Endodermal cell (in vitro differentiated cells): ENCODE results near the gene MYCT1. TPM values are rescaled to one million over a fixed set of nuclear protein-coding genes. Genes with fewer than 3 reads are reported as not detected.

Experiments used
- DNase-seq: peaks from one replicate; pipeline ENCODE4 v3.0.0-alpha.2; 2017
- H3K27ac ChIP-seq: 2 replicates; pipeline ENCODE4 v1.5.1; 2013; ENCODE audit warnings: mild to moderate bottlenecking, low read depth, low read length, moderate library complexity
- H3K27me3 ChIP-seq: 2 replicates; pipeline ENCODE4 v1.6.1; 2013; ENCODE audit warnings: mild to moderate bottlenecking, low read length, moderate library complexity; ENCODE audit not compliant: insufficient read depth, control insufficient read depth, poor library complexity, severe bottlenecking
- H3K36me3 ChIP-seq: 2 replicates; pipeline ENCODE4 v1.7.0; 2013; ENCODE audit warnings: mild to moderate bottlenecking, low read length, moderate library complexity; ENCODE audit not compliant: control insufficient read depth, insufficient read depth
- H3K4me1 ChIP-seq: one replicate; pipeline ENCODE4 v1.7.0; 2013; ENCODE audit warnings: low read length; ENCODE audit not compliant: control insufficient read depth, insufficient read depth
- H3K4me3 ChIP-seq: 2 replicates; pipeline ENCODE4 v1.5.1; 2013; ENCODE audit warnings: mild to moderate bottlenecking, low read length, moderate library complexity
- H3K9ac ChIP-seq: 2 replicates; pipeline ENCODE4 v1.6.1; 2013; ENCODE audit warnings: mild to moderate bottlenecking, low read length, moderate library complexity; ENCODE audit not compliant: poor library complexity, severe bottlenecking; ENCODE audit errors: extremely low read depth
- H3K9me3 ChIP-seq: 2 replicates; pipeline ENCODE4 v1.6.1; 2013; ENCODE audit warnings: mild to moderate bottlenecking, low read length, moderate library complexity; ENCODE audit not compliant: control insufficient read depth
- H3K27ac Mint-ChIP-seq: 2 replicates; pipeline ENCODE4 v1.8.0; 2020; ENCODE audit warnings: mixed read lengths
- H3K27me3 Mint-ChIP-seq: 2 replicates; pipeline ENCODE4 v1.8.0; 2021; ENCODE audit warnings: mild to moderate bottlenecking, mixed read lengths; ENCODE audit not compliant: insufficient read depth
- H3K36me3 Mint-ChIP-seq: 2 replicates; pipeline ENCODE4 v1.8.0; 2020; ENCODE audit warnings: low read depth, mixed read lengths
- H3K4me1 Mint-ChIP-seq: 2 replicates; pipeline ENCODE4 v1.8.0; 2020; ENCODE audit warnings: mixed read lengths
- H3K4me3 Mint-ChIP-seq: 2 replicates; pipeline ENCODE4 v1.8.0; 2020; ENCODE audit warnings: mild to moderate bottlenecking, moderate library complexity, mixed read lengths
- H3K9me3 Mint-ChIP-seq: 2 replicates; pipeline ENCODE4 v1.8.0; 2020; ENCODE audit warnings: mild to moderate bottlenecking, mixed read lengths
- CTCF ChIP-seq: fragments of 200-600 bp; sonication (generic); conservative IDR thresholded peaks from 2 replicates; pipeline ENCODE4 v1.5.0; 2021; ENCODE audit warnings: antibody characterized with exemption, mild to moderate bottlenecking
- WGBS, 2 experiments: methylation state at CpG; one replicate each; pipeline versions ENCODE4 v1.1.5 to v1.1.7; 2013; ENCODE audit warnings: missing lambda C conversion rate in 2 of 2, mixed read lengths in 1 of 2; ENCODE audit not compliant: insufficient coverage in 1 of 2, insufficient read length in 1 of 2; 5-methylcytosine and 5-hydroxymethylcytosine counted together
- total RNA-seq, 2 donors: library from RNA; stranded (reverse); fragmentation: NEBNext Ultra II Directional in 1 of 2; extraction: Animal tissue kit (Norgen Biotek cat#: 25700) in 1 of 2; gene quantifications; 2 replicates in 1 of 2; 3 replicates in 1 of 2; pipeline ENCODE4 v1.2.1, GENCODE V29; 2021

Gene MYCT1
- total RNA-seq, 2 donors from 2014 or later, result 7.9 to 15.9 TPM

DNA sequence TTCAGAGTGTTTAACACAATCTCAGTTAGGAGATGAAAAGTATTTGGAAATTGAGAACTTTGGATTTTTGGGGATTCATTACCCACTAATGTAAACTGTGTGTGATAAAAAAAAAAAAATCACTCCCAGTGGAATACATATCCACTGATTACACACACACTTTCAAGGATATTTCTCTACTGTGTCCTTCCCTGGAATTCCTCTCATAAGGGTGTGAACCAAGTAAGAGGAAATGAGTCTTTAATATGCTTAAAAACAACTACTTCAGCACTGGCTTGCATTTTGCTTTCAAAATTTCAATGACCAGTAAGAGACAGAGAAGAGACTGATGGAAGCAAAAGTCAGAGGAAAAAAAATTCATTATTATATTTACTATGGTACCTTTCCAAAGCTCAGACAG lies 24.5 kb upstream of the MYCT1 start:
- no peak overlapping the region for H3K4me3 ChIP-seq
- H3K9me3 ChIP-seq, result peaks cover 13% of the 10 kb centered on the region
- no peak for TF ChIP-seq CTCF

GRCh38 chr6:152680151-152680550 lies 17.5 kb upstream of the MYCT1 start:
- no peak overlapping the region for H3K4me3 ChIP-seq
- peak overlapping the region; percentile 56 for H3K4me3 Mint-ChIP-seq
- peaks cover 18% of the 10 kb centered on the region for H3K9me3 ChIP-seq
- H3K27ac ChIP-seq, result no peak overlapping the region
- peaks cover 6% of the 10 kb centered on the region for H3K4me1 ChIP-seq
- peaks cover 31% of the 10 kb centered on the region for H3K4me1 Mint-ChIP-seq
- TF ChIP-seq CTCF, result no peak
- H3K36me3 ChIP-seq, result peaks cover 2% of the 10 kb centered on the region
- DNase-seq, result no peak
- peak overlapping the region; percentile 52 for H3K9ac ChIP-seq
- peak overlapping the region; percentile 98 for H3K27ac Mint-ChIP-seq
- H3K27me3 ChIP-seq, result no peaks in the 10 kb centered on the region
- H3K9me3 Mint-ChIP-seq, result peaks cover 13% of the 10 kb centered on the region
- peaks cover 16% of the 10 kb centered on the region for H3K36me3 Mint-ChIP-seq
- 83 to 100% methylated on average over 1 of the region's 1 CpG for WGBS, 2 experiments
- H3K27me3 Mint-ChIP-seq, result no peaks in the 10 kb centered on the region

More for the DNA sequence above, 24.5 kb upstream of the MYCT1 start:
- H3K27me3 Mint-ChIP-seq, result no peaks in the 10 kb centered on the region
- no peak overlapping the region for H3K27ac ChIP-seq
- H3K4me3 Mint-ChIP-seq, result no peak overlapping the region
- no peaks in the 10 kb centered on the region for H3K36me3 ChIP-seq
- H3K4me1 Mint-ChIP-seq, result peaks cover 6% of the 10 kb centered on the region
- no peak overlapping the region for H3K9ac ChIP-seq
- no peak overlapping the region for H3K27ac Mint-ChIP-seq
- H3K9me3 Mint-ChIP-seq, result peaks cover 17% of the 10 kb centered on the region
- H3K36me3 Mint-ChIP-seq, result peaks cover 7% of the 10 kb centered on the region
- no peaks in the 10 kb centered on the region for H3K4me1 ChIP-seq
- H3K27me3 ChIP-seq, result no peaks in the 10 kb centered on the region
- DNase-seq, result no peak

GRCh38 chr6:152680879-152681517 lies 16.7 kb upstream of the MYCT1 start:
- TF ChIP-seq CTCF, result no peak
- Histone ChIP-seq H3K4me3 (peak overlapping the region; percentile 59), H3K9ac (peak overlapping the region; percentile 52), H3K36me3 (peaks cover 10% of the 10 kb centered on the region), H3K27me3 (no peaks in the 10 kb centered on the region), H3K4me1 (peaks cover 6% of the 10 kb centered on the region), H3K27ac (no peak overlapping the region), H3K9me3 (peaks cover 18% of the 10 kb centered on the region)
- 20 to 43% methylated on average over 3 of the region's 3 CpGs for WGBS, 2 experiments
- peak overlapping the region; percentile 56 for H3K4me3 Mint-ChIP-seq
- H3K9me3 Mint-ChIP-seq, result peaks cover 12% of the 10 kb centered on the region
- DNase-seq, result no peak
- H3K36me3 Mint-ChIP-seq, result peaks cover 20% of the 10 kb centered on the region
- H3K27ac Mint-ChIP-seq, result peak overlapping the region; percentile 98
- H3K27me3 Mint-ChIP-seq, result no peaks in the 10 kb centered on the region
- peaks cover 32% of the 10 kb centered on the region for H3K4me1 Mint-ChIP-seq
